ENCODE measurements around the gene ACE2. TPM values are rescaled to one million over a fixed set of nuclear protein-coding genes. Genes with fewer than 3 reads are reported as not detected.

ACE2 gene
- total RNA-seq, 2 experiments from 2014 or later, result not detected

GRCh38 chrX:15567886-15568616, 32.7 kb downstream of the ACE2 start:
- no peak for DNase-seq
- no peaks in the 10 kb centered on the region for H3K9me3 Mint-ChIP-seq
- H3K27me3 Mint-ChIP-seq (ENCODE audit: low read depth), result peaks cover 4% of the 10 kb centered on the region
- intact Hi-C loops (cut with micrococcal nuclease), result loop anchor here (2.0 kb wide), 1 partner anchor 77 kb away; no protein-coding TSS in a partner anchor
- CTCF ChIA-PET, result interaction anchor here (1.7 kb wide), 1 partner anchor 97 kb away, joined by 4 read pairs; no protein-coding TSS in a partner anchor
- H3K27ac Mint-ChIP-seq, result no peak overlapping the region
- H3K4me3 Mint-ChIP-seq, result no peak overlapping the region
- no peaks in the 10 kb centered on the region for H3K4me1 Mint-ChIP-seq (ENCODE audit: low read depth)
- no peaks in the 10 kb centered on the region for H3K36me3 Mint-ChIP-seq (ENCODE audit: low read depth)

DNA sequence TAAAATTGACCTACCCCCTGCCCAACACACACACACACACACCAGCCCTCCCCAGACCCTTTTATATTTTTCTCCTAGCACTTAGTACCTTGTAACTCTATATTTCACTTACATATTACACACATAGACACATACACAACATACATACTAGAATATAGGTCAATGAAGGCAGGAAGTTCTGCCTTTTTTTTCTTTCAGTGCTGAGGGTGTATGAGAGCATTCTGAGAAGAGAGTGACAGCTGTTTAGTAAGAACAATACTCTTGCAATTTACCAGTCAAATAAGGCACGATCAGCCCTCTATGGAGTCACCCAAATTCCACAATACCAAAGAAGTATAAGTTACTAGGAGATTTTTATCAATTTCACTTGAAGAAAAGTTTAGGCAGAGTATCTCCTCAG, 33.5 kb downstream of the ACE2 start:
- intact Hi-C loops (cut with micrococcal nuclease), result no loop called here
- no peaks in the 10 kb centered on the region for H3K4me1 Mint-ChIP-seq (ENCODE audit: low read depth)
- no peak overlapping the region for H3K4me3 Mint-ChIP-seq
- DNase-seq, result no peak
- CTCF ChIA-PET, result interaction anchor here (1.7 kb wide), 1 partner anchor 96 kb away, joined by 4 read pairs; no protein-coding TSS in a partner anchor
- H3K27me3 Mint-ChIP-seq (ENCODE audit: low read depth), result peaks cover 4% of the 10 kb centered on the region
- no peaks in the 10 kb centered on the region for H3K36me3 Mint-ChIP-seq (ENCODE audit: low read depth)
- H3K27ac Mint-ChIP-seq, result no peak overlapping the region
- no peaks in the 10 kb centered on the region for H3K9me3 Mint-ChIP-seq

DNA sequence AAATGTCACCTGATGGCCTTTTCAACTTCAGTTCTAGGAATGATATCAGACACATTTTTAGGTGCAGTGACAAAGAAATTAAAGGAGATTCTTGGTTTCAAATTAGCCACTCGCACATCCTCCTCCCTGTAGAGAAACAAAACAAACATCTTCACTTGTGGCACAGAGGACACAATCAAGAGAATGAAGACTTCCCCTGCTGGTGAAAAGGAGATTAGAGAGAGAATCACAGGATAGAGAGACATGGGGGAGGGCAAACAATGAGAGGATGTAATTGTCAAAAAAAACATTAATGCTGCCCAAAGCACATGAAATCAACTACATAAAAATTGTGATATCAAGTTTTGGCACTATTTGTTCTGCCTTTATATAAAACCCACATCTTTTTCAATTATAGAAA, 34.5 kb downstream of the ACE2 start:
- Mint-ChIP-seq H3K27me3 (ENCODE audit: low read depth) (peaks cover 4% of the 10 kb centered on the region), H3K27ac (no peak overlapping the region), H3K4me1 (ENCODE audit: low read depth) (no peaks in the 10 kb centered on the region), H3K4me3 (no peak overlapping the region), H3K9me3 (no peaks in the 10 kb centered on the region), H3K36me3 (ENCODE audit: low read depth) (no peaks in the 10 kb centered on the region)
- intact Hi-C loops (cut with micrococcal nuclease), result no loop called here
- no peak for DNase-seq
- CTCF ChIA-PET, result no interaction called here

GRCh38 chrX:15564981-15565579, 35.7 kb downstream of the ACE2 start:
- H3K9me3 Mint-ChIP-seq, result no peaks in the 10 kb centered on the region

GRCh38 chrX:15563056-15563455, 37.7 kb downstream of the ACE2 start:
- no peaks in the 10 kb centered on the region for H3K9me3 Mint-ChIP-seq
- peaks cover 4% of the 10 kb centered on the region for H3K27me3 Mint-ChIP-seq (ENCODE audit: low read depth)
- no peak for DNase-seq
- intact Hi-C loops (cut with micrococcal nuclease), result no loop called here
- H3K4me1 Mint-ChIP-seq (ENCODE audit: low read depth), result no peaks in the 10 kb centered on the region
- CTCF ChIA-PET, result interaction anchor here (0.7 kb wide), 1 partner anchor 218 kb away, joined by 4 read pairs; no protein-coding TSS in a partner anchor
- no peak overlapping the region for H3K4me3 Mint-ChIP-seq
- no peaks in the 10 kb centered on the region for H3K36me3 Mint-ChIP-seq (ENCODE audit: low read depth)
- H3K27ac Mint-ChIP-seq, result no peak overlapping the region

More at GRCh38 chrX:15564981-15565579, 35.7 kb downstream of the ACE2 start:
- Mint-ChIP-seq H3K27me3 (ENCODE audit: low read depth) (peaks cover 4% of the 10 kb centered on the region), H3K4me1 (ENCODE audit: low read depth) (no peaks in the 10 kb centered on the region), H3K4me3 (no peak overlapping the region), H3K36me3 (ENCODE audit: low read depth) (no peaks in the 10 kb centered on the region), H3K27ac (no peak overlapping the region)
- intact Hi-C loops (cut with micrococcal nuclease), result loop anchor here (1.0 kb wide), 4 partner anchors 67 to 216 kb away; partner anchors contain the start of gene PIR
- CTCF ChIA-PET, result interaction anchor here (0.8 to 1.0 kb wide), 2 partner anchors 64 to 67 kb away, joined by 3 to 5 read pairs; partner anchors contain the start of gene BMX
- DNase-seq, result peak; percentile 46

DNA sequence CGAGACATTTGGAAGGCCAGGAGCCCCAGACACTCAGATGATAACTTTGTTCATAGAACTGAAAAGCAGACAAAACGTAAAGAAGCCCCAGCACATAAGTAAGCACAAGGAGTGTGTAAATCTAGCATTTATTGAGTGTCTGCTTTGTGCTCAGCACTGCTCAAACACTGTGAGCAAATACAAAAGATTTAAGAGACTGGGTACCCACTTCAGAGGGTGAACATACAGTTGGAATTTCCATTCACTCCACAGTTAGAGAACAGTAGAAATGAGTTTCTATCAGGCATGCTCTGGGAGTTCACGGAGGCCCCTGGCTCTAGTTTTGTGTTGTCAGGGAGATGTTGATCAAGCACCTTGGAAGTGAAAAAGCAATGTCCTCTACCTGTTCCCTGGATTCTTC, 39.8 kb downstream of the ACE2 start:
- no peaks in the 10 kb centered on the region for H3K36me3 Mint-ChIP-seq (ENCODE audit: low read depth)
- DNase-seq, result no peak
- intact Hi-C loops (cut with micrococcal nuclease), result no loop called here
- CTCF ChIA-PET, result no interaction called here
- no peak overlapping the region for H3K4me3 Mint-ChIP-seq
- H3K27me3 Mint-ChIP-seq (ENCODE audit: low read depth), result no peaks in the 10 kb centered on the region
- H3K27ac Mint-ChIP-seq, result no peak overlapping the region
- H3K9me3 Mint-ChIP-seq, result no peaks in the 10 kb centered on the region
- no peaks in the 10 kb centered on the region for H3K4me1 Mint-ChIP-seq (ENCODE audit: low read depth)

DNA sequence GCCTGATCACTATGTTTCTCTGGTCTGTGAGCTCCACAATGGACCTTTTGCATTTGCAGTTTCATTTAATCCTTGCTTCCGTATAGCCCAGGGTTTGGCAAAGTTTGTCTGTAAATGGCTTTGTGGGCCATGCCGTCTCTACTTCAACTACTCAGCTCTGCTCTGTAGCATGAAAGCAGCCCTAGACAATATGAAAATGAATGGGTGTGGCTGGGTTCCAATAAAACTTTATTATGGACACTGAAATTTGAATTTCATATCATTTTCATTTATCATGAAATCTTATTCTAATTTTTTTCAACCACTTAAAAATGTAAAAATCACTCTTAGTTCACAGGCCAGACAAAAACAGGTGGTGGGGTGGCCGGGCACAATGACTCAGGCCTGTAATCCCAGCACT, 41.5 kb downstream of the ACE2 start:
- no peak for DNase-seq
- Mint-ChIP-seq H3K4me1 (ENCODE audit: low read depth) (no peaks in the 10 kb centered on the region), H3K9me3 (no peaks in the 10 kb centered on the region), H3K27ac (no peak overlapping the region), H3K27me3 (ENCODE audit: low read depth) (no peaks in the 10 kb centered on the region), H3K4me3 (no peak overlapping the region), H3K36me3 (ENCODE audit: low read depth) (no peaks in the 10 kb centered on the region)
- intact Hi-C loops (cut with micrococcal nuclease), result no loop called here
- CTCF ChIA-PET, result interaction anchor here (0.7 kb wide), 1 partner anchor 14 kb away, joined by 3 read pairs; no protein-coding TSS in a partner anchor

DNA sequence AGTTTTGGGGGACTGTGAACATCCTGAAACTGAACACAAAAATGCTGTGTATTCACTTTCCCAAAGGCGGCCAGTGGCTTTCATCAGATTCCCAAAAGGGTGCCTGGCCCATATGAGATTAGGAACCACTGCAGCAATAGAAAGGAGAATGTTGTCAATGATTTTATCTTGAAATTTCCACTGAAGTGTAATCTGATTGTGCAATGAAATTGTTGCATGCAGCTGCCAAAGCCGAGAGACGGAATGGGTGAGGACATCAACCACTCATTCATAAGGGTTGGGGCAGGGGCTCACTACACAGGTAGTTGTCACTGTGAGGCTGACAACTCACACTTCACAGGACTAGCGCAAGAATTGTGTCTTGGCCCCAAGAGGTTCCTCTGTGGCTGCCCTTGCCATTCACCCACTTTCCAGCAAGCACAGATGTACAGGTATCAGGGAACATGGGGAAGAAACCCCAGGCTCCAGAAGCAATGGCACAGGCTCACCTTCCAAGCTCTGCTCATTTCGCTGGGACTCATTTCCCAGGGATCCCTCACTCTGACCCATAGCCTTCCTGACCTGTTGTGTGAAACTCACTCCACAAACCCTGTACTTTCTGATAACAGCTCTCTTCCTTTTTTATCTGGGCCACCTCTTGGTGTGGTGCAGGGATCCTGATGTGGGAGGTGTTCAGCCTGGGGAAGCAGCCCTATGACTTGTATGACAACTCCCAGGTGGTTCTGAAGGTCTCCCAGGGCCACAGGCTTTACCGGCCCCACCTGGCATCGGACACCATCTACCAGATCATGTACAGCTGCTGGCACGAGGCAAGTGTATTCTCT, 51.4 kb downstream of the ACE2 start:
- Mint-ChIP-seq H3K27ac (no peak overlapping the region), H3K27me3 (ENCODE audit: low read depth) (peaks cover 4% of the 10 kb centered on the region), H3K9me3 (no peaks in the 10 kb centered on the region), H3K36me3 (ENCODE audit: low read depth) (no peaks in the 10 kb centered on the region), H3K4me1 (ENCODE audit: low read depth) (no peaks in the 10 kb centered on the region), H3K4me3 (no peak overlapping the region)
- no peak for DNase-seq
- intact Hi-C loops (cut with micrococcal nuclease), result no loop called here
- CTCF ChIA-PET, result no interaction called here

GRCh38 chrX:15547356-15547755, 53.4 kb downstream of the ACE2 start:
- Mint-ChIP-seq H3K4me1 (ENCODE audit: low read depth) (no peaks in the 10 kb centered on the region), H3K27me3 (ENCODE audit: low read depth) (peaks cover 4% of the 10 kb centered on the region), H3K9me3 (no peaks in the 10 kb centered on the region), H3K36me3 (ENCODE audit: low read depth) (no peaks in the 10 kb centered on the region), H3K27ac (no peak overlapping the region), H3K4me3 (no peak overlapping the region)
- DNase-seq, result no peak
- CTCF ChIA-PET, result no interaction called here
- intact Hi-C loops (cut with micrococcal nuclease), result no loop called here

GRCh38 chrX:15546745-15547144, 54.0 kb downstream of the ACE2 start:
- H3K36me3 Mint-ChIP-seq (ENCODE audit: low read depth), result no peaks in the 10 kb centered on the region
- no peaks in the 10 kb centered on the region for H3K4me1 Mint-ChIP-seq (ENCODE audit: low read depth)
- no peak overlapping the region for H3K27ac Mint-ChIP-seq
- H3K9me3 Mint-ChIP-seq, result no peaks in the 10 kb centered on the region
- no peak overlapping the region for H3K4me3 Mint-ChIP-seq
- DNase-seq, result no peak
- H3K27me3 Mint-ChIP-seq (ENCODE audit: low read depth), result peaks cover 4% of the 10 kb centered on the region
- CTCF ChIA-PET, result interaction anchor here (0.6 kb wide), 1 partner anchor 1251 kb away, joined by 6 read pairs; no protein-coding TSS in a partner anchor
- intact Hi-C loops (cut with micrococcal nuclease), result no loop called here

GRCh38 chrX:15530318-15530717, 70.4 kb downstream of the ACE2 start:
- CTCF ChIA-PET, result no interaction called here
- no peaks in the 10 kb centered on the region for H3K9me3 Mint-ChIP-seq
- no peak for DNase-seq
- intact Hi-C loops (cut with micrococcal nuclease), result no loop called here
- H3K4me1 Mint-ChIP-seq (ENCODE audit: low read depth), result no peaks in the 10 kb centered on the region
- no peaks in the 10 kb centered on the region for H3K36me3 Mint-ChIP-seq (ENCODE audit: low read depth)
- no peaks in the 10 kb centered on the region for H3K27me3 Mint-ChIP-seq (ENCODE audit: low read depth)
- H3K27ac Mint-ChIP-seq, result no peak overlapping the region
- no peak overlapping the region for H3K4me3 Mint-ChIP-seq

DNA sequence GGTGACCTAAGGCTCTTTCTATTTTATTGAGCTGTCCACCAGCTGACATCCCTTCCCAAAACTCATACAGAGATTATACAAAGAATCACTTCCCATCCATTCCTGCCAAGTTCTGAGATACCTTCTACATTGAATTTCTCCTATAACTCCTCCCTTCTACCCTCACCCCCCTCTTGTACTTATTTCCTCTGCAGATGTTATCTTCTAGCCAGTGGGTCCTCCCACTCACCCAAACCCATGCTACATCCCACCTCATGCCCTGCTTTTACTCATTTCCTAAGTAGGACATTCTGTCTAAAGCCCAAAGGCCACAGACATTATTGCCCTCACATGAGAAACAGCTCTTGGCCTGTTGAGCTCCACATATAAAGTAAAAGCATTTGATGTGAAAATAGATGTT, 71.6 kb downstream of the ACE2 start:
- no peaks in the 10 kb centered on the region for H3K9me3 Mint-ChIP-seq
- H3K36me3 Mint-ChIP-seq (ENCODE audit: low read depth), result no peaks in the 10 kb centered on the region
- DNase-seq, result no peak
- no peaks in the 10 kb centered on the region for H3K4me1 Mint-ChIP-seq (ENCODE audit: low read depth)
- intact Hi-C loops (cut with micrococcal nuclease), result no loop called here
- CTCF ChIA-PET, result no interaction called here
- no peak overlapping the region for H3K27ac Mint-ChIP-seq
- H3K27me3 Mint-ChIP-seq (ENCODE audit: low read depth), result no peaks in the 10 kb centered on the region
- H3K4me3 Mint-ChIP-seq, result no peak overlapping the region
